Kidney (tissue), 14 donors: Measurements from ENCODE around the gene METTL21C. TPM values are rescaled to one million over a fixed set of nuclear protein-coding genes. Genes with fewer than 3 reads are reported as not detected.

ENCODE experiments used
- DNase-seq, 5 donors: peaks; one replicate each; pipeline ENCODE4 v3.0.0-alpha.2; 2013 to 2020
- FAIRE-seq: peaks from 2 replicates; lab custom pipeline; 2012; peaks lifted over from hg19 to GRCh38; lab: Jason Lieb, UNC
- H3K27ac ChIP-seq, 2 donors: one replicate each; pipeline ENCODE4 v1.7.0; 2013; ENCODE audit warnings: low read depth in 2 of 2, low read length in 2 of 2, inconsistent platforms in 1 of 2
- H3K27me3 ChIP-seq: one replicate; pipeline ENCODE4 v1.7.1; 2013; ENCODE audit warnings: low read length, inconsistent platforms; ENCODE audit not compliant: control insufficient read depth, insufficient read depth
- H3K36me3 ChIP-seq, 3 donors: one replicate each; pipeline versions ENCODE4 v1.7.0 to v1.7.1; 2013; ENCODE audit warnings: low read length in 3 of 3, control low read depth in 1 of 3, inconsistent platforms in 1 of 3; ENCODE audit not compliant: insufficient read depth in 3 of 3, control insufficient read depth in 2 of 3
- H3K4me1 ChIP-seq, 3 donors: one replicate each; pipeline versions ENCODE4 v1.7.0 to v1.7.1; 2013; ENCODE audit warnings: low read length in 3 of 3, inconsistent platforms in 1 of 3, low read depth in 1 of 3; ENCODE audit not compliant: control insufficient read depth in 2 of 3, insufficient read depth in 2 of 3
- H3K4me3 ChIP-seq, 3 donors: one replicate each; pipeline versions ENCODE4 v1.7.0 to v1.8.1; 2013; ENCODE audit warnings: low read length in 3 of 3, control low read depth in 1 of 3, inconsistent platforms in 1 of 3
- H3K9ac ChIP-seq, 3 donors: one replicate each; pipeline versions ENCODE4 v1.7.0 to v1.7.1; 2013; ENCODE audit warnings: low read length in 3 of 3, control low read depth in 1 of 3, inconsistent platforms in 1 of 3
- H3K9me3 ChIP-seq, 3 donors: one replicate each; pipeline versions ENCODE4 v1.7.0 to v1.7.1; 2013; ENCODE audit warnings: low read length in 3 of 3, control low read depth in 1 of 3, inconsistent platforms in 1 of 3; ENCODE audit not compliant: control insufficient read depth in 2 of 3, insufficient read depth in 1 of 3
- CTCF ChIP-seq: IDR thresholded peaks from 3 replicates; pipeline ENCODE4 v1.5.1; 2012; ENCODE audit warnings: mild to moderate bottlenecking, moderate library complexity, borderline replicate concordance; ENCODE audit not compliant: insufficient read depth; ENCODE audit errors: extremely low read depth
- intact Hi-C: fragments of 100-400 bp; cut with DNase I; formaldehyde crosslinking; loops from one replicate; pipeline ENCODE4 v1.11.1; 2022
- polyA plus RNA-seq: library from polyadenylated mRNA; stranded (reverse); fragments of 350-450 nt; fragmentation: Illumina TruSeq; extraction: RNeasy Lipid Tissue Mini Kit (QIAGEN cat#74804); gene quantifications from one replicate; pipeline ENCODE4 v1.2.3, GENCODE V29; 2014; ENCODE audit warnings: low read depth, low replicate concordance; ENCODE audit not compliant: insufficient read depth
- total RNA-seq: library from RNA; stranded (reverse); fragmentation: NEBNext Ultra II Directional; extraction: Animal tissue kit (Norgen Biotek cat#: 25700); gene quantifications from one replicate; pipeline ENCODE4 v1.2.1, GENCODE V29; 2021
- donor health status: control.
- donor health status: control.
- donor health status: control.
- donor health status: control.
- donor health status: control.
- donor health status: DM: yes; HTN: yes; CAD: no.
- donor health status: Normal renal cell carcinoma (clear cell type).

Gene METTL21C
- total and polyA plus RNA-seq, 2 donors from 2014 or later = not detected

DNA sequence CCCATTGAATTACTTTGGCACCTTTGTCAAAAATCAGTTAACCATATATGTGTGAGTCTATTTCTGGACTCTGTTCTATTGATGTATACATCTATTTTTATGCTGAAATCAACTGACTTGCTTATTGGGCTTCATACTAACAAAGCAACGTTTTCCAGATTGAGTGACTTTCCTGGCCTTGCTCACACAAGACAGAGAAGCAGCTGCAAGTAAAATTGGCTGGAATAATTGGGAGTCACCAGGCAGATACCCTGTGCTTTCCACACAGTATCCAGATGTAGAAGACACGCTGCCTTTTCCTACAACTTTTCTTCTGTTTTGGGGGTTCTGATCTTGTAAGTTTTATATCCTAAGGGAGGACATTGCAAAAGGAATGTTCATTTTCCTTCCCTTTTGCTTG lies 11.2 kb downstream of the METTL21C start:
- H3K27ac ChIP-seq = no peak overlapping the region
- no peaks in the 10 kb centered on the region for H3K4me1 ChIP-seq
- no peaks in the 10 kb centered on the region for H3K9me3 ChIP-seq
- peaks cover 0 to 9% (median 6%) of the 10 kb centered on the region in 3 donors for H3K36me3 ChIP-seq
- no peak for DNase-seq
- TF ChIP-seq CTCF = no peak
- H3K4me3 ChIP-seq = no peak overlapping the region
- no peak overlapping the region for H3K9ac ChIP-seq
- H3K27me3 ChIP-seq = no peaks in the 10 kb centered on the region
- intact Hi-C loops = no loop called here
- no peak for FAIRE-seq

DNA sequence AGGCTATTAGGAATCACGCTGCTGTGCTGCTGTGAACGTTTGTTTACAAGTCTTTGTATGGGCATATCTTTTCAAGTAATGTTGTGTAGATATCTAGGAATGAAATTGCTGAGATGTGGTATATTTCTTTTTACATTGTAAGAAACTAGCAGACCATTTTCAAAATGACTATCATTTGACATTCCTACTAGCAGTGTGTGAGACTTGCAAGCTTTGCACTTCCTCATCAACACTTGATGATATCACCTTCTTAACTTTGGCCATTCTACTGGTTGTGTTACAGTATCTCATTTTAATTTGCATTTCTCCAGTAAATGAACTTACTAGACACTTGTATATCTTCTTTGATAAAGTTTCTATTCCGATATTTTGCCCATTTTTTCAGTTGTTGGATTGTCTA lies 12.1 kb downstream of the METTL21C start:
- intact Hi-C loops = no loop called here
- DNase-seq (no peak), FAIRE-seq (no peak)

GRCh38 chr13:102682211-102682610 lies 12.6 kb downstream of the METTL21C start:
- Histone ChIP-seq H3K4me3 (no peak overlapping the region), H3K36me3 (peaks cover 4 to 9% (median 8%) of the 10 kb centered on the region in 3 donors), H3K27me3 (no peaks in the 10 kb centered on the region), H3K27ac (no peak overlapping the region), H3K9ac (no peak overlapping the region), H3K4me1 (no peaks in the 10 kb centered on the region), H3K9me3 (no peaks in the 10 kb centered on the region)
- intact Hi-C loops = no loop called here
- DNase-seq = no peak
- TF ChIP-seq CTCF = no peak
- no peak for FAIRE-seq

More for the DNA sequence above, 12.1 kb downstream of the METTL21C start:
- no peak for TF ChIP-seq CTCF
- Histone ChIP-seq H3K36me3 (peaks cover 3 to 9% (median 7%) of the 10 kb centered on the region in 3 donors), H3K9ac (no peak overlapping the region), H3K9me3 (no peaks in the 10 kb centered on the region), H3K4me1 (no peaks in the 10 kb centered on the region), H3K4me3 (no peak overlapping the region), H3K27ac (no peak overlapping the region), H3K27me3 (no peaks in the 10 kb centered on the region)
